AG09319 (cell line): ENCODE results near the gene ABCB11.
"Not testable (repeated sequence)": the region's sequence is repeated elsewhere in the genome, so short reads cannot be mapped to it uniquely, and the experiment has no call there.

Experiments
- DNase-seq: peaks from one replicate; pipeline ENCODE4 v3.0.0-alpha.2; 2010; ENCODE audit warnings: low read depth; ENCODE audit errors: extremely low read depth
- TF ChIP-seq, protein P1 (sequence below): IDR thresholded peaks from 2 replicates; pipeline ENCODE4 v1.5.1; 2011; ENCODE audit warnings: low read depth, mild to moderate bottlenecking, inconsistent platforms, low read length, moderate library complexity

Gene ABCB11

DNA sequence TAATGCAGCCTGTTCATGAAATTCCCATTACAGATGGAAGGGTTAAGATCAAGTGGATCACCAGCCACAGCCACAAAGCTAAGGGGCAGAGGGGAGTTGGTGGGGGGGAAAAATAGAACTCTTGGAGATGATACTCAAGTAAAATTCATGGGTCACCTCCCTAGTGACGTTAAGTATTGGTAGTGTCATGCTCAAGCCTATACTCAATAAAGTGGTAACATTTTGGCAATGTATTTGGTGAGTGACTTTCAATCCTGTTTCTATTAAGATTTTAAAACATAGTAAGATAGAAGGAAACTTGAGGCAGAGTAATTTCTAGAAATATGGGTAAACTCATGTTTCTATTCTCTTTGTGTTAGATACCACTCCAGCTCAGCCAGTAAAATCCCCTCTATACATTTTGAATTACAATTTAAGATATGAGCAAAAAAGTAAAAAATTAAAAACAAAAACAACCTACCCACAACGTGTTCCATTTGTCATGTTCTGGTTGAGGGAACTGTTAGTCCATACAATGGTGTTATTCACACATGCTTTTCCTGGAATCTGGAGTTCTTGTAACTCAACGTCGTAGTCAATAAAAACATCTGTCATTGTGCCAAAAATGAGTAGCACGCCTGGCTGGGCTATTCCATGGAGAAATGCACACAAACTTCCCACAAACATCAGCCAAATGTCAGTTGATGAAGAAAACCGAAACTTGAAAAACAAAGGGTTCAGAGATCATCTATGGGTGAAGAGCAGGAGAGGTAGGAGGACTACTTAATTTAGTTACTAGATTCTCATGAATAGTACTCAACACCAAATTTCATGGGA, 18.1 kb downstream of the ABCB11 start:
- TF ChIP-seq, protein P1, sequence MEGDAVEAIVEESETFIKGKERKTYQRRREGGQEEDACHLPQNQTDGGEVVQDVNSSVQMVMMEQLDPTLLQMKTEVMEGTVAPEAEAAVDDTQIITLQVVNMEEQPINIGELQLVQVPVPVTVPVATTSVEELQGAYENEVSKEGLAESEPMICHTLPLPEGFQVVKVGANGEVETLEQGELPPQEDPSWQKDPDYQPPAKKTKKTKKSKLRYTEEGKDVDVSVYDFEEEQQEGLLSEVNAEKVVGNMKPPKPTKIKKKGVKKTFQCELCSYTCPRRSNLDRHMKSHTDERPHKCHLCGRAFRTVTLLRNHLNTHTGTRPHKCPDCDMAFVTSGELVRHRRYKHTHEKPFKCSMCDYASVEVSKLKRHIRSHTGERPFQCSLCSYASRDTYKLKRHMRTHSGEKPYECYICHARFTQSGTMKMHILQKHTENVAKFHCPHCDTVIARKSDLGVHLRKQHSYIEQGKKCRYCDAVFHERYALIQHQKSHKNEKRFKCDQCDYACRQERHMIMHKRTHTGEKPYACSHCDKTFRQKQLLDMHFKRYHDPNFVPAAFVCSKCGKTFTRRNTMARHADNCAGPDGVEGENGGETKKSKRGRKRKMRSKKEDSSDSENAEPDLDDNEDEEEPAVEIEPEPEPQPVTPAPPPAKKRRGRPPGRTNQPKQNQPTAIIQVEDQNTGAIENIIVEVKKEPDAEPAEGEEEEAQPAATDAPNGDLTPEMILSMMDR: no peak
- DNase-seq: no peak

DNA sequence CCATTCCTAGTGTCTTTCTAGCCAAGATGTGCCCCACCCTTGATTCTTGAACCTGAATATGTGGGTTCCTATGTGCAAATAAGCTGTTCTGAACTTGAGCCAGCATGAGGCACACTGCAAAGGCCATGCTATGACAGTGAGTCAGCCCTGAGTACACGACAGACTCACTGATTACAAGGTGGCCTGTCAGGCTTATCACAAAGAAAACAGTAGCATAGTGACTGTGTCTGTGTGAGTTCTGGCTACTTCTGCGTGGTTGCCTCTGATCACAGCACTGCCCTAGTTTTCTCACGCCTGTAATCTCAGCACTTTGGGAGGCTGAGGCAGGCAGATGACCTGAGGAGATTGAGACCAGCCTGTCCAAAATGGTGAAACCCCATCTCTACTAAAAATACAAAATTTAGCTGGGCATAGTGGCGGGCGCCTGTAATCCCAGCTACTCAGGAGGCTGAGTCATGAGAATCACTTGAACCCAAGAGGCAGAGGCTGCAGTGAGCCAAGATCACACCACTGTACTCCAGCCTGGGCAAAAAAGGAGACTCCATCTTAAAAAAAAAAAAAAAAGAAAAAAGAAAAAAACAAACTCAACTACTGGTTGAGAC, 18.8 kb downstream of the ABCB11 start:
- DNase-seq: not testable (repeated sequence)

DNA sequence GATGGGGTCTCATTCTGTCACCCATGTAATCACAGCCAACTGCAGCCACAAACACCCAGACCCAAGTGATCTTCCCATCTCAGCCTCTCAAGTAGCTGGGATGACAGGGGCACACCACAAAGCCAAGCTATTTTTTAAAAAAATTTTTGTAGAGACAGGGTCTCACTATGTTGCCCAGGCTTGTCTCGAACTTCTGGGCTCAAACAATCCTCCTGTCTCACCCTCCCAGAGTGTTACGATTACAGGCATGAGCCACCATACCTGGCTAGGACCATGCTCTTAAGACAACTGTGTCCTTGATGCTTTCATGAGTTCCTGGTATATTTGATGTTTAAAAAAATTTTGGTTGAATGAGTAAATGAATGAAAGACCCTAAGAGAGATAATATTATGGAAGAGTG, 19.4 kb downstream of the ABCB11 start:
- TF ChIP-seq, protein P1: no peak

DNA sequence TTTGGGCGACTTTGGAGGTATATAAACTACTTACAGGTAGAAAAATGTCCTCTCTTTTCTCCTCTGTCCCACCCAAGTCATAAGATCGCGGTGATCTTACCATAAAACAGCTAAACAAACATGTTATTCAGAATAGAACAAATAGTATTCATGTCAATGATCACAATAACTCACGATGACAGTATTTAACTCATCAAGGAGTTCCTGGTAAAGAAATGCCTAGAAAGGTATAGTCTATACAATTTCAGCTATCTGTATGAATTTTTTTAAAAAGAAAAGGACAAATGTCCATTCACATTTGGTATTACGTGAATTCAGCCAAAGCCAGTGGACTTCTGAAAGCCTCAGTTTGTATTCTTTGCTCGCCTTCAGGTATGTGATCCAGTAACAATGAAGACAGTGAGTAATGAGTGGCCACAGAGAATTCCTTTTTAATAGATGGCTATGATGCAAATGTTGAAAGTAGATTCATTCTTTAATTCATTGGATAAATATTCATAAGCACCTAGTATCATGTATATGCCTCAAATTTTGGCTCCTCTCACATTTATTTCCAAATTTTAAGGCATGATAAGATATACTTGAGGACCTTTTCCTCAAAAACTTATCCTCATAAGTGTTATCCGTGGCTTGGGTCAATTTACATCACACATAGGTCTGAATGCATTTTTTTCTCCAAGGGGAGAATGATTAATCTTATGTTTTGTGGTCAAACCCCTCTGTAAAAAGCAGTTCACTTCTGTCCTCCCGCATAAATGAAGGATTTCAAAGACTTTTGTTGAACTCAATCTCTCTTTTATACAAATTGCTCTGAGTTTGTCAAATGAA, 20.3 kb downstream of the ABCB11 start:
- TF ChIP-seq, protein P1: no peak
- DNase-seq: no peak

More for the DNA sequence above, 19.4 kb downstream of the ABCB11 start:
- no peak for DNase-seq

DNA sequence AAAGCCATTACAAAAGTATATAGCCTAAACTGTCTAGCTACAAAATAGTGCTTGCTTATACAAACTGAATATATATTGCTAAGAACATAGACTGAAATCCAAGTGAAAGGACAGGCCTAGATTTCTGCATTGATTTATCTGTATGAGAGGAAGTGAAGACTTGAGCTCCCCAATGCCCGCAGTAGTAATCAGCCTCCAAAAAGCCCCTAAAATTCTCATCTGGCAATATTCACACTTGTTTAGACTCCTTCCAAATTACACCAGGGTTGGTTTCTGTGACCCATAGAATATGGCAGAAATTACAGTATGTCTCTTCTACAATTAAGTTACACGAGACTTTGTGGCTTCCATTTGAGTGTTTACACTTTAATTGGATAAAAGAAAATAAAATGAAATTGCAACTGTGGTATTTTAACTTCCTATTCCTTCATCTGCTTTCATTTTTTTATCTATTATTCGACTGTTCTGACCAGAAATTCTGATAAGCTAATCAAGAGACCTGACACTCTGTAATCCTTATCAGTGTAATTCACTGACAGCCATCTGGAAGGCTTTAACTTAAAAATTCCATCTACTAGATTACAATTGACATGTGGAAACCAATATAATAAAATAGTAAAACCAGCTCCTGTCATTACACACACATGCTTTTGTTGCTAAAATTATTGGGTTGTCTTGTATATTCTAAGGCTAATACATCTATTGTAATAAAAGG, 21.1 kb downstream of the ABCB11 start:
- TF ChIP-seq, protein P1: no peak
- no peak for DNase-seq

DNA sequence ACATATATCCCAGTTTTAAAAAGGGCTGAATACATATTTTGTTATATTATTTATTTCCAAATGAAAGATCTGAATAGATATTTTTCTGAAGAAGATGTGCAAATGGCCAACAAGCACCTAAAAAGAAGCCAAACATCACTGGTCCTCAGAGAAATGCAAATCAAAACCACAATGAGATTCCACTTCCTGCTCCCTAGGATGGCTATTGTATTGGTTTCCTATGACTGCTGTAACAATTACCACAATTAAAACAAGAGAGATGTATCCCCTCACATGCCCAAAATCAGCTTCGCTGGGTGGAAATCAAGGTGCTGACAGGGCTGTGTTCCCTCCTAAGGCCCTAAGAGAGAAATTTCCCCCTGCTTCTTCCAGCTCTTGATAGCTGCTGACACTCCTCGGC, 23.2 kb downstream of the ABCB11 start:
- TF ChIP-seq, protein P1: no peak

DNA sequence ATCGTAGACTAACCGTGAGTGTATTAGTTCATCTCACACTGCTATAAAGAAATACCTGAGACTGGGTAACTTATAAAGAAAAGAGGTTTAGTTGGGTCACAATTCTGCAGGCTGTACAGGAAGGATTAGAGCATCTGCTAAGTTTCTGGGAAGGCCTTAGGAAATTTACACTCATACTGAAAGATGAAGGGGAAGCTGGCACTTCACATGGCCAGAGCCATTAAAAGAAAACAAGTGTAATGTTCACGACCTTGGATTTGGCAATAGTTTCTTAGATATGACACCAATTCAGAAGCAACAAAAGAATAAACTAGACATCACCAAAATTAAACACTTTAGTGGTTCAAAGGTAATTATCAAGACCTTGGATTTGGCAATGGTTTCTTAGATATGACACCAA, 23.8 kb downstream of the ABCB11 start:
- TF ChIP-seq, protein P1: no peak
- DNase-seq: no peak

More for the DNA sequence above, 23.2 kb downstream of the ABCB11 start:
- no peak for DNase-seq
